Measurements from ENCODE around the gene TSN.
"Not testable (repeated sequence)": the region's sequence is repeated elsewhere in the genome, so short reads cannot be mapped to it uniquely, and the experiment has no call there.

The TSN gene

GRCh38 chr2:121755237-121756111 lies at the start of gene TSN:
Gene TSN, plus strand, starts transcription at chr2:121755651. Its CDS starts 129 bp downstream, at chr2:121755780.
- peak; percentile 91 for DNase-seq

- no peak for DNase-seq
Measured at GRCh38 chr2:121705958-121706357, 49.5 kb upstream of the TSN start.

GRCh38 chr2:121707344-121707919 lies 48.0 kb upstream of the TSN start:
- no peak for DNase-seq

GRCh38 chr2:121707920-121708361 lies 47.5 kb upstream of the TSN start:
- DNase-seq, result no peak

- no peak for DNase-seq
Measured at GRCh38 chr2:121709776-121710469, 45.5 kb upstream of the TSN start.

- no peak for DNase-seq
Measured at GRCh38 chr2:121710470-121711170, 44.8 kb upstream of the TSN start.

GRCh38 chr2:121711481-121711880 lies 44.0 kb upstream of the TSN start:
- DNase-seq, result not testable (repeated sequence)

- no peak for DNase-seq
Measured at GRCh38 chr2:121716126-121716525, 39.3 kb upstream of the TSN start.

GRCh38 chr2:121717529-121717928 lies 37.9 kb upstream of the TSN start:
- DNase-seq, result no peak

GRCh38 chr2:121721926-121722325 lies 33.5 kb upstream of the TSN start:
- no peak for DNase-seq

- DNase-seq, result no peak
Measured at GRCh38 chr2:121722479-121722878, 33.0 kb upstream of the TSN start.

GRCh38 chr2:121723316-121723715 lies 32.1 kb upstream of the TSN start:
- no peak for DNase-seq

GRCh38 chr2:121727332-121727731 lies 28.1 kb upstream of the TSN start:
- DNase-seq, result no peak

GRCh38 chr2:121727950-121728349 lies 27.5 kb upstream of the TSN start:
- DNase-seq, result no peak

GRCh38 chr2:121731366-121731765 lies 24.1 kb upstream of the TSN start:
- no peak for DNase-seq

- DNase-seq, result not testable (repeated sequence)
Measured at GRCh38 chr2:121734544-121734943, 20.9 kb upstream of the TSN start.

- no peak for DNase-seq
Measured at GRCh38 chr2:121735518-121736074, 19.9 kb upstream of the TSN start.

GRCh38 chr2:121736140-121736461 lies 19.4 kb upstream of the TSN start:
- DNase-seq, result no peak

GRCh38 chr2:121736462-121737336 lies 18.8 kb upstream of the TSN start, which contains the start of gene NIFK:
Gene NIFK, minus strand, starts transcription at chr2:121736875. Its CDS starts 25 bp downstream, at chr2:121736850.
- peak; percentile 89 for DNase-seq

GRCh38 chr2:121740973-121741372 lies 14.5 kb upstream of the TSN start:
- DNase-seq, result no peak

- DNase-seq, result no peak
Measured at GRCh38 chr2:121741450-121741849, 14.0 kb upstream of the TSN start.

- DNase-seq, result no peak
Measured at GRCh38 chr2:121746071-121746578, 9.3 kb upstream of the TSN start.

Measured in NCI-H1105 treated with DMSO at 0.1 percent for 48 hours (cell line).